HG03097 (cell line): ENCODE results near the gene WNK4.
A peak's percentile ranks its signal among the peaks of the same experiment; 100 is the strongest.

Source experiments
- ATAC-seq: cut with Tn5 transposase; IDR thresholded peaks from one replicate; pipeline ENCODE4 v1.9.1; 2021; ENCODE audit not compliant: unreplicated experiment, low FRiP score

WNK4 gene

DNA sequence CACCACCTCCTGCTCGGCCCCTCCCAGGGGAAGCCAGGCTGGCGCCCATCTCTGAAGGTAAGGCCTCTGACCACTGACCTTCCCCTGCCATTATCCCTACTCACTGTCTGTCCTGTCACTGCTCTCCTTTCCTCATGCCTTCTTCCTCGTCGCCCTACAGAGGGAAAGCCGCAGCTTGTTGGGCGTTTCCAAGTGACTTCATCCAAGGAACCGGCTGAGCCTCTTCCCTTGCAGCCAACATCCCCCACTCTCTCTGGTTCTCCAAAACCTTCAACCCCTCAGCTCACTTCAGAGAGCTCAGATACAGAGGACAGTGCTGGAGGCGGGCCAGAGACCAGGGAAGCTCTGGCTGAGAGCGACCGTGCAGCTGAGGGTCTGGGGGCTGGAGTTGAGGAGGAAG lies 15.1 kb downstream of the WNK4 start:
- no peak for ATAC-seq

DNA sequence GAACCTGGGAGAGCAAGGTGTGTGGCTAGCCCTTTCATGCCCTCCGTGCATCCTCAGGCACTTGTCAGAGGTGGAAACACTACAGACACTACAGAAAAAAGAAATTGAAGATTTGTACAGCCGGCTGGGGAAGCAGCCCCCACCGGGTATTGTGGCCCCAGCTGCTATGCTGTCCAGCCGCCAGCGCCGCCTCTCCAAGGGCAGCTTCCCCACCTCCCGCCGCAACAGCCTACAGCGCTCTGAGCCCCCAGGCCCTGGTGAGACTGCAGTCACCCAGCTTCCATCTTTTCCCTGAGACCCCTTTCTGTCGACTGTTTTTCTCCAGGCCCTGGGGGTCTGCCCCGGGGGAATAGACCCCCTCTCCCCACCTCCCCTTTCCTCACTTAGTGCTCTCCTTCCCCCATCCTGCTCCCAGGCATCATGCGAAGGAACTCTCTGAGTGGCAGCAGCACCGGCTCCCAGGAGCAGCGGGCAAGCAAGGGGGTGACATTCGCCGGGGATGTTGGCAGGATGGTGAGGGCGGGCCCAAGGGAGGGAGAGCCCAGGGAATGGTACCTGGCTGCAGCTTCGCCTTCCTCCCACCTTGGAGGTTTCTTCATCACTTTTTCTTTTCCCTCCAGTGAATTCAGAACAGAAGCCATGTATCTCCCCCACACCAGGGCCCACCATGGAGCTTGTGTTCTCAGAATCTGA lies 15.8 kb downstream of the WNK4 start:
- ATAC-seq: no peak

GRCh38 chr17:42797067-42798007 lies 16.9 kb downstream of the WNK4 start:
- no peak for ATAC-seq

- ATAC-seq: no peak
Observed at GRCh38 chr17:42798011-42798382, 17.6 kb downstream of the WNK4 start.

GRCh38 chr17:42798383-42799380 lies 18.3 kb downstream of the WNK4 start, which contains the start of the genes CNTD1 and COA3:
Gene CNTD1, plus strand, starts transcription at chr17:42798861. Its CDS starts 207 bp downstream, at chr17:42799068.
Gene COA3, minus strand, starts transcription at chr17:42798704. Its CDS starts 23 bp downstream, at chr17:42798681.
- ATAC-seq: peak; percentile 84

GRCh38 chr17:42803074-42803883 lies 22.9 kb downstream of the WNK4 start:
- ATAC-seq: no peak

GRCh38 chr17:42804918-42805367 lies 24.5 kb downstream of the WNK4 start:
- no peak for ATAC-seq

- no peak for ATAC-seq
Observed at GRCh38 chr17:42806249-42806648, 25.8 kb downstream of the WNK4 start.

DNA sequence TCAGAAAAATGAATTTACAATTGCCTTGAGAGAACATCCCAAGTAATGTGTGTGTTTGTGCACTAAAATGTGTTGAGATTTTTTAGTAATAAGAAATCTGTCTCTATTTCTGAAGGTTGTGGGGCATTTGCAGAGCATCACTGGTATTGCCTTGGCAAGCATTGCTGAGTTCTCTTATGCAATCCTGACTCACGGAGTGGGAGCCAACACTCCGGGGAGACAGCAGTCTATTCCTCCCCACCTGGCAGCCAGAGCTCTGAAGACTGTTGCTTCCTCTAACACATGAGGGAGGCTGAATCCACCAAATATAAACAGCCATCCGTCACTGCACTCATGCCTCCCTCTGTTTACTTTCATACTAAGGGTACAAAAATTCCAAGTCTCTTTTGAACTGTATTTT lies 28.8 kb downstream of the WNK4 start:
- no peak for ATAC-seq

- ATAC-seq: no peak
Observed at GRCh38 chr17:42814633-42815399, 34.4 kb downstream of the WNK4 start.

DNA sequence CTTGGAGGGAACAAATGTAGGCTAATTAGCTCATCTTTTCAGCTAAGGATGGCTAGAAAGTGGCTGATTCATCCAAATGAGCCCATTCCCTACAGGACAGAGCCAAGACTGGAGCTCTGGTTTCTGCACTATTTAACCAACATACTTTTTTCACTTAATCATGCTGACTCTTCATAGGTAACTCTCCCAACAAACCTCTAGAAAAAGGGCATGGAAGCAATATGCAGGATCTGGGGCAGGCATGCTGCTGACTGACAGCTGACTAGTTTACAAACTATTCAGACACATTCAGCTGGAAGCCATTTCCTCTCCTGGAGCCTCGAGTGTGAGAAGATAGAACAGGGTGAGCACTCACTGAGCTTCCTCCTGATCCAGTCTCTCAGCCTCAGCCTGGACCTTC lies 37.5 kb downstream of the WNK4 start:
- no peak for ATAC-seq

- no peak for ATAC-seq
Observed at GRCh38 chr17:42818379-42818778, 38.0 kb downstream of the WNK4 start.

- no peak for ATAC-seq
Observed at GRCh38 chr17:42819939-42820535, 39.6 kb downstream of the WNK4 start.

- ATAC-seq: no peak
Observed at GRCh38 chr17:42821176-42821575, 40.8 kb downstream of the WNK4 start.

GRCh38 chr17:42827472-42827871 lies 47.1 kb downstream of the WNK4 start:
- no peak for ATAC-seq

GRCh38 chr17:42830971-42831370 lies 50.6 kb downstream of the WNK4 start:
- no peak for ATAC-seq

- no peak for ATAC-seq
Observed at GRCh38 chr17:42832213-42832933, 52.0 kb downstream of the WNK4 start.
